ENCODE results near the gene PRLR.

GRCh38 chr5:35098214-35098613 lies 132.1 kb downstream of the PRLR start:
- TF ChIP-seq CTCF (IDR thresholded peaks at IDR 0.05; ENCODE audit: low read depth, low read length) = no peak
- TF ChIP-seq EZH2phosphoT487 (IDR thresholded peaks at IDR 0.05; ENCODE audit: low read depth) = no peak

Measured in OCI-LY3 (cell line).